ENCODE data around the gene TIAM1. TPM values are rescaled to one million over a fixed set of nuclear protein-coding genes. Genes with fewer than 3 reads are reported as not detected.
A peak's percentile ranks its signal among the peaks of the same experiment; 100 is the strongest.

The TIAM1 gene
- total RNA-seq, 1 donor from 2014 or later, result 0.85 TPM

DNA sequence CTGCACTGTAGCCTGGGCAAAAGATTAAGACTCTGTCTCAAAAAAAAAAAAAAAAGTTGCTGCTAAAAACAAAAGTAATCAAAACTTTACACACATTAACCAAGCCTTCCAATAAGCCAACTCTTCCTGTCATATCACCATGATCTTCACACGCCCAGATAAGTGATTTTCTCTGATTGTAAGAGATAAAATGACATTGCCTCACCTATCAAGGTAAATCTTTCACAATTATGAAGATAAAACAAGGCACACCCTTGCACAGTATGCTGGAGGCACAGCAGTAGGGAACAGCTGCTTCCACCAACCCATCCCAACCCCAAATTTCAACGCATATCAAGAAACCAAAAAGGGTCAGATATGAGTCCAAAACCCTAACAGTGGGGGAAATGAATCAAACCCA, 8.8 kb upstream of the TIAM1 start:
- no peak for DNase-seq

DNA sequence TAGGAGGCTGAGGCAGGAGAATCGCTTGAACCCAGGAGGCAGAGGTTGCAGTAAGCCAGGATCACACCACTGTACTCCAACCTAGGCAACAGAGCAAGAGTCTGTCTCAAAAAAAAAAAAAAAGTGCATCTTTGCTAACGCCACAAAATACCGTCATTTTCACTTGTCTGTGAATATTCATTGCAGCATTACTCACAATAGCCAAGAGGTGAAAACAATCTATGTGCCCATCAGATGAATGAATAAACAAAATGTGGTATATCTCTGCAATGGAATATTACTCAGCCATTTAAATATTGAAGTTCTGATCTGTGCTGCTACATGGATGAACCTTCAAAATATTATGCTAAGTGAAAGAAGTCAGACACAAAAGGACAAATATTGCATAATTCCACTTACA, 7.9 kb upstream of the TIAM1 start:
- no peak for DNase-seq

DNA sequence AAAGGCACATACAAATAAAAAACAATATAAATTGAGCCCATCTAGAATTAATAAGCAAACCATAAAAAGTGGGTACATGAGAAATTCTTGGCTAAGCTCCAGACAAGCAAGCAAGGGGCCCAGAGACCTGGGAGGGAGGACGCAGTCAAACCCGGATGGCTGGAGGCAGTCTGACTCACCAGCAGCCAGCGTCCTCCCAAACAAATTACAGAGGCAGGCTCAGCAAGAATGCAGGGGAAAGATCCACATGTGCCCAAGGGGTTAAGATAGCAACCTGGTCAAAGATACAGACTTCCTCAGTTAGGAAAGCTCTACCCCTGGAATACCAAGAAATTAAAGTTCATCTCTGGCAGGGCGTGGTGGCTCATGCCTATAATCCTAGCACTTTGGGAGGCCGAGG, 7.4 kb upstream of the TIAM1 start:
- peak; percentile 34 for DNase-seq

DNA sequence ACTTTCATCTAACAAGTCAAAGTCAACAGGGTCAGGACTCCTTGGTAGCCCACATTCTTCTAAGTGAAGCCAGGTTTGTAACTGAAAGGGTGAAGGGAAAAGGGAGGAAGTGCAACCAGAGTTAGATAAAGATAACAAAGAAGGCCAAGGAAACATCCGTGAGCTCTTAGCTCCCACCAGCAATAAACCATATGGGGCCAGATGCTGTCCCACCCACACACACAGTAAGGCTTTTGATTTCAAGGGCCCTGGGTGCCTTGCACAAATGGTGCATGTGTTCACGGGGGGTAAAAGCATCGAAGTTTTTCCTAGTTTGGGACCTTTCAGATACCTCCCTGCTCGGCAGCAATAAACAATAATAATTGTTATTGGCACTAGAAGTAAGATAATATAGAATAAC, 5.1 kb upstream of the TIAM1 start:
- no peak for DNase-seq

- no peak for DNase-seq
These were observed 4.1 kb upstream of the TIAM1 start for GRCh38 chr21:31348188-31348587.

DNA sequence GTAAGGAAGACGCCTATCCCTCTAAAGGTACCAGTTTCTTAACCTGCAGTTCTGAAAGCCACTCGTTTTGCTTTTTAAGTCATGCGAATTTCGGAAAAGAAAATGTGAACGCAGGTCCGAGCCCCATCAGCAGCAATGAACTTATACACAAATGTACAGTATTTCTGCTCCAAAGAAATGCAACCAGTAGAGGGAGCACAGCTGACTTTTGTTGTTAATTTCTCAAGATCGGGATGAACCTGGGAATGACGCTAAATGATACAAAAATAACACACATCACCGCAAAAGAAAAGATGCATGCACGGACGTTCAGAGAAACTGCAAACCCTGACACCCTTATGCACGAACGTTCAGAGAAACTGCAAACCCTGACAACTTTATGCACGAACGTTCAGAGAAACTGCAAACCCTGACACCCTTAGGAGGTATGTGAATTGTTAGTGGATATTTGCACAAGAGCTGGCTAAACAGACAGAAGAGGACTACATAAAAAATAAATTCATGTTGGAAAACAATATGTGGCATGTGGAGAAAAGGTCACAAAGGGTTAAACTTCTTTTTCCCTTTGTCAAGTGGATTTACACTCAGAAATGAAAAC, 3.5 kb upstream of the TIAM1 start:
- peak; percentile 57 for DNase-seq

GRCh38 chr21:31346256-31346821, 2.3 kb upstream of the TIAM1 start:
- no peak for DNase-seq

DNA sequence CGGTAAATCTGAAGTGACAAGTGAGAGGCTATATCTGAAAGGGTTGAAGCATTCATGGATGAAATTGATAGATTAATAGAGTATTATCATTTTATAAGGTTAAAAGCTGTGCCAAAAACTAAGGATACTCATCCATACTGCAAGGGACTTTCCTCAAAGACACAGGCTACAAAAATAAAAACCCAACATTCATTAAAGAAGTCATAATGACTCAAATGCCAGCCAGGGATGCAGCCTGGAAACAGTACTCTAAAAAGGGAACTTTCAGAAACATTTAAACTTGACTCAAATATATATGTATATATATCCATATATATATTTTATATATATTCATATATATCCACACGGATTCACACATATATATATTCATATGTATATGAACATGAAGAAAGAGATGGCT, 1.1 kb upstream of the TIAM1 start:
- DNase-seq, result no peak

GRCh38 chr21:31343030-31343510, 991 bp downstream of the TIAM1 start:
- no peak for DNase-seq

GRCh38 chr21:31342348-31342747, 1.7 kb downstream of the TIAM1 start:
- no peak for DNase-seq

- no peak for DNase-seq
These were observed 3.0 kb downstream of the TIAM1 start for GRCh38 chr21:31340942-31341487.

DNA sequence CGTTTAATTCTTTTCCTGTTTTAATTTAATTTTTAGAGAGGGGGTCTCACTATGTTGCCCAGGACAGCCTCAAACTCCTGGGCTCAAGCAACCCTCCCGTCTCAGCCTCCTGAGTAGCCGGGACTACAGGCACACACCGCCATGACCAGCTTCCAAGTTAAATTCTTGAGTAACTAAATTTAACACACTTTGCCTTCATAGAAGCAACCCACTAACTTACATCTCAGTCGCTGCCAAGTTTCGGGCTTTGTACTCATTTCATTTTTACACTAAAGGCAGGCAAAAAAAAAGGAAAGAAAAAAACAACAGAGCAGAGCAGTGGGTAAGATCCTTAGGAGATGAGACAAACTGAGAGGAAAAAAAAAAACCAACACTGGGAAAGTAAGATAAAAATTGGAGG, 3.5 kb downstream of the TIAM1 start:
- DNase-seq, result no peak

- DNase-seq, result no peak
These were observed 4.3 kb downstream of the TIAM1 start for GRCh38 chr21:31339721-31340120.

DNA sequence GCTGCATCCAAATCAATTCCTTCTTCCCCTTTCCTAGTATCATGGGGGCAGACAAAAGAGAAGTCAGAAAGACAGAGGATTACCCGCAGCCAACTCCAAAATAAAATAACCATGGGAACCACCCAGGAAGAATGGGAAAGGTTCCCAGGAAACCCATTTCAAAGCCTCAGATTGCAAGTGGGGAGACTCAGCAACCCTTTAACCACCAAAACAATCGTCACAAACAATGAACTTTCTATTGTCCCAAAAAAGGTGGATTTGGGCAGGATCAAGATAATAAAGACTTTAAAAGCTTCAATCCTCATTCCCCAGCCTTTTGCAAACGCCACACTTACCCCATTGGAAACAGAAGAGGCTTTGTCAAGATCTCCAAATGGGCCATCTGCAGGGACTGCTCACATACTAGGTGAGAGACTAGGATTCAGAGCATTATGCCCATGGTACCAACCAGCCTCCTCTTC, 5.1 kb downstream of the TIAM1 start:
- DNase-seq, result no peak

DNA sequence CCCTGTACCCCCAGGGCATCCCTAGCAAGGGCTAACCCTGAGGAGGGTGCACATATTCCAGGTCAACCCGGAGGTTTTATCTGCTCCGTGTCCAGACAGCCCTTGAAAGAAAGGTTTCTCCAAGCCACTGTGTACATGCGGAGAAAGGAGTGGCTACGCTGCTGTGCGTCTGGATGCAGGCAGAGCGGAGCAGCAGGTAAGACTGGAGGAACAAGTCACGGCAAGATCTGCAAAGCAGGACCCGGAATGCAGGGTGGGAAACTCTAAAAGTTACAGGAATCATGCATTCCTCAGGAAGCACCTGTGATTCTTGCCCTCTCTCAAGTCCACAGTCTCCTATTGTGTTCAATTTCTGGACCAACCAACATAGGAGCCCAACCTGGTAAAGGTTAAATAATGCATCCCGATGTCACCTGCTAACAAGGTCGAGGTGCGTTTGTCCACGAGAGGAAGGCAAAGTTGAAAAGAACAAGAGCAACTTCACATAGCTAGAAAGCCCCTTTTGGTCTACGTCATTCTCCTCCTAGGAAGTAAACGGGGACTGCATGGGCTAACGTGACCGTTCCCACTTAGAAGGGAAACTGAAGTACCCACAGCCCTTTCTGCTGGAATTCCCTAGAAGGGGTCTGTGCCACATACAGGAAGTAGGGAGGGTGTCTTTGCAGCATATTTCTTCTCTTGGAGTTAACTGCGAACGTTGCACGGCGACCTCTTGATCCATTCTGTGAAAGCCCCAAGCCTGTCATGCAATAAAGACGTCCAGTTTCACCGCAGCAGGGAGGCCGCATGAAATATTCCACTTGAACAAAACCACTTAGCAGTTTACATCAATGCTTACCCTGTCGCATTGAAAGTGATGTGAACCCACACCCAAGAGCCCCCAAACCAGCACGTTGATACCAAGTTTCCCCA, 5.8 kb downstream of the TIAM1 start:
- DNase-seq, result no peak

- no peak for DNase-seq
These were observed 7.0 kb downstream of the TIAM1 start for GRCh38 chr21:31337086-31337485.

DNA sequence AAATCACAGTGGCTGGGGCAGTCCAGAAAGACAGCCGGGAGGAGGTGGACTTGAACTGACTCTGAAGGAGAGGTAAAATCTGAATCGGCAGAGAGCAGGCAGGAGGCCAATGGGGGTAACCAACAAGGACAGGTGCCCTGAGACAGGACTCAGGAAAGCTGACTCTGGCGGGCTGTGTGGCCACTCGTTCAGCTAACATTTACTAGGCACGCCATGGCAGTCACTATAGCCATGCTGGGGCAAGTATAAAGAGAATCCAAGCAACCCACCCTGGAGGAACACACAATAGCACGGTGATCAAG, 7.4 kb downstream of the TIAM1 start:
- no peak for DNase-seq

DNA sequence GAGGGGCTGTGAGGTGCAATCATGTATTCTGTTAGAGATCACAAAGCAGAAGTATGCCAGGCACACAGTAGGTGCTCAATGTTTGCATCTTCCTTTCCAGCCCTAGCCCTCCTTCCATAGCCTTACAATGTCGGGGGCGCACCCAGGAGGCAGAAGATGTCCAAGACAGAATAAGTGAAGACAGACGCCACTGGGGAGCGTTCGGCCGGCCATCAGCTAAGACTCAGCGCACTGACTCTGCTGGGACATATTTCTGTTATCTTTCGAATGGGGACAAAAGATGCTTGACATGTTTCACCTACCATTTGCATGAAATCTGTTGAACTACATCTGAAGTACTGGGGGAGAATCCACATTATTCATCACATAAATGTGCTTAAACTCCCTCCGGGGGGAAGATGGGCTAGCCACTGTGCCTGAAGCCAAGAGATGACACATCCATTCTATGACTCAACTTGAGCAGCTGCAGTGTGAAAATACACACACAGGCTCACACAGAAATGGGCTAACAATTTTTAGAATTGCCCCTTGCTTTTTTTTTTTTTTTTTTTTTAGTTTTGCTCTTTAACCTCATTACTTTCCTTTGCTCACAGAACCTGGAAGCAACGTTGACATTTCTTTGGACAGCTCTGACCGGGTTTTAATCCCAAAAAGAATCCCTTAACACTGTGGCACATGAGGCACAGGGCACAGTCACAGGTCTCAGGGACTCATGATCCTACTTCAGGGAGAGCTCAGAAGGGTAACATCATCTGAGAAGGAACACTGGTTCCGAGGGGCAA, 7.9 kb downstream of the TIAM1 start:
- peak; percentile 30 for DNase-seq

DNA sequence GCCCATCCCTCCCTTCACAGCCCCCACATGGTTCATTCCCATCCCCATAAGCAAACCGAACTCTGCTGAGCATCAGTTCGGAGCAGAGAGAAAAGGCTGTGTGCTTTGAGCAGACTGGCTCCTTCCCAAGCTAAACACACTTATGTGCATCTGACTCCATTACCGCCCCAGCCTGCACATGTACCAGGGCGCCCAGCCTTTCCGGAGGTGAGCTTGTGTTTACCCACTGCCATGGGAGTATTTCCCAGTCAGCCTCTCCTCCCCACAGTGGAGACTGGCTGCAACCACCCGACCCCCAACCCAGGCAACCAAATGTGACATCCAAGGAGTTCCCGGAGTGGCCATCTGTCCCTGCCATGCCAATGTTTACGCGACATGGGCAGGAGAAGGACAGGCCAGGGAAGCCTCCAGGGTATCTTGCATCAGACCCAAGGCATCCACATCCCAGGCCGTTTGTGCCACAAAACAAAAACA, 9.4 kb downstream of the TIAM1 start:
- DNase-seq, result no peak

- no peak for DNase-seq
These were observed 11.5 kb downstream of the TIAM1 start for GRCh38 chr21:31332525-31332924.

- DNase-seq, result no peak
These were observed 12.8 kb downstream of the TIAM1 start for GRCh38 chr21:31331231-31331630.

- no peak for DNase-seq
These were observed 13.9 kb downstream of the TIAM1 start for GRCh38 chr21:31330144-31330483.

All from dermis blood vessel endothelial cell (primary cell).